ENCODE results near the gene CYSTM1.

DNA sequence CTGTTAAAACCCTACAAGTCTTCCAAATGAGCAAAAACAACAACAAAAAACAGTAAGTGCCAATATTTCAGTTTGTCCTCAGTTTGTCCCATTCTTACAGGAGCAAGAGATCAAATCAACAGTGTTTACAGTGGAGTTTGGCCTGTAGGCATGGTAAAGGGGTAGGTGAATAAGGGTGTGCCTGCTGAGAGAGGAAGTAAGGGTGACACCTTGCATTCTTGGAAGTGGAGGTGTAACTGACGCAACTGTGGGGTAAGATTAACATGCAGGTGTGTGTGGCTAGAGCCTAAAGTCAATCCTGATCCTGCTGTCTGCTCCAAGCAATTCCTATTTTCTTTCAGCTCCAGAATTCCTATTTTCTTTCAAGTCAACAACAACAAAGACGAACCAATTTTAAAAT, 84.5 kb downstream of the CYSTM1 start:
- TF ChIP-seq, protein P1, sequence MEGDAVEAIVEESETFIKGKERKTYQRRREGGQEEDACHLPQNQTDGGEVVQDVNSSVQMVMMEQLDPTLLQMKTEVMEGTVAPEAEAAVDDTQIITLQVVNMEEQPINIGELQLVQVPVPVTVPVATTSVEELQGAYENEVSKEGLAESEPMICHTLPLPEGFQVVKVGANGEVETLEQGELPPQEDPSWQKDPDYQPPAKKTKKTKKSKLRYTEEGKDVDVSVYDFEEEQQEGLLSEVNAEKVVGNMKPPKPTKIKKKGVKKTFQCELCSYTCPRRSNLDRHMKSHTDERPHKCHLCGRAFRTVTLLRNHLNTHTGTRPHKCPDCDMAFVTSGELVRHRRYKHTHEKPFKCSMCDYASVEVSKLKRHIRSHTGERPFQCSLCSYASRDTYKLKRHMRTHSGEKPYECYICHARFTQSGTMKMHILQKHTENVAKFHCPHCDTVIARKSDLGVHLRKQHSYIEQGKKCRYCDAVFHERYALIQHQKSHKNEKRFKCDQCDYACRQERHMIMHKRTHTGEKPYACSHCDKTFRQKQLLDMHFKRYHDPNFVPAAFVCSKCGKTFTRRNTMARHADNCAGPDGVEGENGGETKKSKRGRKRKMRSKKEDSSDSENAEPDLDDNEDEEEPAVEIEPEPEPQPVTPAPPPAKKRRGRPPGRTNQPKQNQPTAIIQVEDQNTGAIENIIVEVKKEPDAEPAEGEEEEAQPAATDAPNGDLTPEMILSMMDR (IDR thresholded peaks at IDR 0.05 in 8 of 11, conservative IDR thresholded peaks at IDR 0.05 in 3 of 11), result no peak
- no peak for TF ChIP-seq POLR2AphosphoS5 (IDR thresholded peaks at IDR 0.05)
- no peak for TF ChIP-seq POLR2A (IDR thresholded peaks at IDR 0.05)
